Stimulated activated CD4-positive, alpha-beta T cell treated with anti-CD3 and anti-CD28 coated beads, TNF-alpha, amount 100 ng/mL, for 48 hours (primary cell): ENCODE results near the gene AURKA.
"Not testable (repeated sequence)": the region's sequence is repeated elsewhere in the genome, so short reads cannot be mapped to it uniquely, and the experiment has no call there.

Experiments used
- DNase-seq, 3 donors: peaks; one replicate each; pipeline ENCODE4 v3.0.0-alpha.2; 2020; ENCODE audit warnings: low read depth in 3 of 3

Gene AURKA

GRCh38 chr20:56391596-56392131 is 351 bp downstream of the AURKA start:
- DNase-seq: peak in 1 of 3 donors; percentile 20

DNA sequence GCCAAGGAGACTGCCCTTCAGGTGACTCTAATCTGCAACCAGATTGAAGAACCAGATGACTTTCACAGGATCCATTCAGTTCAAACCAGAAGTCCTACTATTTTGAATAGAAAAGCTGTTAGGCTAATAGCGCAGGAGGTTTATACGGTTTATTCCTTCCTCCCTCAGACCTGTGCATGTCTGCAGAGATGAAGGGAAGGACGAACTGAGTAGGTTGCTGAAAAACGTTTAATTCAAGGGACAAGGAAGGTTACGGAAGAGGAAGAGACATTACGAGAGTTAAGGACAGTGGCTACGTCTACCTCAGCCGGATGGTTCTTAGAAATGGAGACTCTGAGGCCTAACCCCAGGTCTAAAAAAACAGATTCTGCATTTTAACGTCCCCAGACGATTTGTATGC is 978 bp downstream of the AURKA start:
- DNase-seq: no peak

- DNase-seq: not testable (repeated sequence)
These were observed 1.6 kb downstream of the AURKA start for GRCh38 chr20:56390396-56390795.

- no peak for DNase-seq
These were observed 2.2 kb downstream of the AURKA start for GRCh38 chr20:56389807-56390206.

DNA sequence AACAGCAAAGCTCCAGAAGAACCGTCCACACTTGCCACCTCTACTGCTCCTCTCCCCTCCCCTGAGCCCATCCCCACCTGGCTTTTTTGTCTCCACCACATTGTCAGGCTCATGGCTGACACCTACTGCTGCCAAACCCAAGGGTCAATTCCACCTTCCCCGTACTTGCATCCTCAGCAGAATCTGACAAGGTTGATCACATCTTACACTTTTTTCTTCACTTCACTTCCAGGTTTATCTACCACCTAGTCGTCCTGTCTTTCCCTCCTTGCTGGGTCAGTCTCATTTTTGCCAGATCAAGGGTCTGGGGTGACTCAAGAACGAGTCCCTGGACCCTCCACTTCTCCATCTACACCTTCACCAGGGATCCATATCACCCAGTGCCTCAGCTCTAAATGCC is 3.1 kb downstream of the AURKA start:
- no peak for DNase-seq

- DNase-seq: no peak
These were observed 5.8 kb downstream of the AURKA start for GRCh38 chr20:56386219-56386618.

DNA sequence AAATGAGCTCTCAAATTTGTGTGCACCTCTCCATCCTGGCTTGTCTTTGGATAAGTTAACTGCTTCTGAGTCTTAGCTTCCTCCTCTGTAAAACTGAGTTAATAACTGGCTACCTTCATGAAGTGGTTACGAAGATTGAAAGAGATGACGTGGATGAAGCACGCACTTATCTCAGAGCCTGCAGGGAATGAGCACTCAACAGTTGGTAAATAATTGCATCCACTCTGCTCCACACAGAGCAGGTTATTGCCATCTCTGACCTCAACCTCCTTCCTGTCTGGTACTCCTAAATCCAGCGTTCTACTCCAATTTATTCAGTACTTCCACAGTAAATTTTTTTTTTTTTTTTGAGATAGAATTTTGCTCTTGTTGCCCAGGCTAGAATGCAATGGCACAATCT is 6.9 kb downstream of the AURKA start:
- DNase-seq: no peak

DNA sequence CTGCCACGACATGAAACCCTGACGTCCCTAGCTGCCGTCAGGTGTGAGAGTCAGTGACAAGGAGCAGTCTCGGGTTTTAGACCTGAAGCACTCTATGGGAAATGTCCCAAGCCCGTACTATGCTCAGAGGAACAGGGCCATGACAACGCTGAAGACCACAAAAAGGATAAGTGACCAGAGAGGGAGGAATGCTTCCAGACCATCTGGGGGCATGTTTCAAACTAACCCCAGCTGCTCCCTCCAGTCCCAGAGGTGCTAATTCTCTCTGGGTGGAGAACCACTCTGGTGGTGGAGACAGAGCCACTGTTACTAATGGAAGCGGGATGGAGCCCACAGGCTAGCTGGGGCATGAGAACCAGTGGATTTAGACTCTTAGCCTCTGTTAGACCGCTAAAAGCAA is 8.7 kb downstream of the AURKA start:
- no peak for DNase-seq

DNA sequence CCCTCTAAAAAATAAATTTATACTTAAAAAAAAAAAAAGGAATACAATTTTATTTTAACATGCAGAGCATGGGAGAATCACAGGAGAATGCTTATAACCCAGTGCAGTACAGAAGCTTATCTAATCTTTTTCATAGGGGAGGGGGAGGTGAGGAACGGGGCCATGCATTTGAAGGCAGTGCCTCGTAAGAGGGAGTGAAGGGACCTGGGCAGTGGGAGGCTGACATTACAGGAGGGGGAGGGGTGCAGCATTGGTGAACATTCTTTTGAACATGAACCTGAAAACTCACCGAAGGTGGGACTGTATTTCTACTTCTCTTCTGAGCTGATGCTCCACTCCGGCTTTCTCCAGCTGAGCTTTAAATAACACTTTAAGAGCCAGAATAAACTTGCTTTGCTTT is 9.3 kb downstream of the AURKA start:
- DNase-seq: no peak

GRCh38 chr20:56381501-56381900 is 10.5 kb downstream of the AURKA start:
- no peak for DNase-seq

GRCh38 chr20:56380375-56380774 is 11.6 kb downstream of the AURKA start:
- DNase-seq: no peak

DNA sequence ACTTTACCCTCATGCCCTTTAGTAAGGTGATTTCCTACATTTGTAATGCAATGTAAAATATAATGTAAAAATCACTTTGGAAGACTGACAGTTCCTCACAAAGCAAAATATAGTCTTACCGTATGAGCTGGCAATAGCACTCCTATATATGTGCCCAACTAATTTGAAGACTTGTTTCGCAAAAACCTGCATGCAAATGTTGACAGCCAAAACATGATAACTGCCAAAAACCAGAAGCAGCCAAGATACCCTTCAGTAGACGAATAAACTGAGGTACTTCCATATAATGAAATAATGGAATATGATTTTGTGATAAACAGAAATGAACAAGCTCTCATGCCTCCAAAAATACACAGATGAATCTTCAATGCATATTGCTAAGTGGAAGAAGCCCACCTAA is 13.6 kb downstream of the AURKA start:
- DNase-seq: no peak

DNA sequence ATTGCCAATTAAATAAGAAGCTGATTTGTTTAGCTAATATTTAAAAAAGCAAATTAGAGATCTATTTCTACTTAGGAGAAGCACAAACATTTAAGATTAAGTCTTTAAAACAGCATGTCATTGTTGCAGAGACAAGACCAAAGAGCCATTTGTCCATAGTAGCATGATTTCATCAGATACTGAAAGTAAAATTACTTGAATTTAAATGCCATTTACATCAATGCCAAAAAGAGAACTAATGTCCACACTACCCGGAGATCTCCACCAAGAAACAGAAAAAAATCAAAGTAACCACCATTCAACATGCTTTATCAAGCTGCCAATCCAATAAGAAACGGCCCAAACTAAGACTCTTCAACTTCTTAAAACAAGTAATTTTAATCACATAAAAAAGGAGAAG is 15.7 kb downstream of the AURKA start:
- DNase-seq: no peak

GRCh38 chr20:56373942-56374341 is 18.1 kb downstream of the AURKA start:
- DNase-seq: no peak

GRCh38 chr20:56372850-56373249 is 19.2 kb downstream of the AURKA start:
- no peak for DNase-seq

- no peak for DNase-seq
These were observed 20.0 kb downstream of the AURKA start for GRCh38 chr20:56371977-56372376.

- DNase-seq: no peak
These were observed 22.8 kb downstream of the AURKA start for GRCh38 chr20:56369179-56369578.

- DNase-seq: no peak
These were observed 23.5 kb downstream of the AURKA start for GRCh38 chr20:56368351-56369134.

DNA sequence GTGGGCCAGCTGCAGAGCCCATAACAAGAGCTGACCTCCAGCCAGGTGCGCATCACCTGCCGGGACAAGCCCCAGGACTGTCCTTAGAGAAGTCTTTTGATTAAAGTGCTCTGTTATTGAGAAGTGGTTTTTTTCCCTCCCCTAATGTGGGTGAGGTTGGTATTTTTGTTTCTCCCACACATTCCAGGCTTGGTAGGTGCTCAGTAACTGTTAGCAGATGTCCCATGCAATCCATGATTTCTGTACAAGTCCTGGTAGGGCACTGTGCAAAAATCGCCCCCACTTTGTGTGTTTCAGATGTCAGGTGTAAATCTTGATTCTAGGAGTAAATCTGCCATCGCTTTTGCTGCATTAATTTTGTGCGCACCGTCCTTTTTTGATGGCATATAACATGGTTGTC is 28.5 kb downstream of the AURKA start:
- no peak for DNase-seq

GRCh38 chr20:56362833-56363413 is 29.1 kb downstream of the AURKA start:
- no peak for DNase-seq

GRCh38 chr20:56361900-56362299 is 30.1 kb downstream of the AURKA start:
- DNase-seq: no peak

DNA sequence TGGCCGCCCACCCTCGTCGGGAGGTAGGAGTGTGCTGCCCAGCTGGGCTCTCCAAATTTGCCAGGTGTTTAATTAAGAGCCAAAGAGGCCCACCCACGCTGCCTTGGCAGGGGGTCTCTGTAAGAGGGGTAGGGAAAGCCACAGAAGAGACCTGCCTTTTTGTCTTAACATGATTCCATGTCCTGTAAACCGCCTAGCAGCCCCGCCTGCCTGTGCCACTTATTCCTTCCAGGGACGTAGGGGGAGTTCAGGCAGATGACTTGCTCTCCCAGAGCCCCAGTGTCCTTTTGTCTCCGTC is 31.2 kb downstream of the AURKA start:
- no peak for DNase-seq

GRCh38 chr20:56360133-56360907 is 31.7 kb downstream of the AURKA start:
- DNase-seq: no peak
